Anterior cingulate cortex (tissue), 58 donors: ENCODE results near the gene IKZF4.

Experiments used
- DNase-seq, 58 donors: peaks; one replicate each; lab custom pipeline; 2025; lab: John Stamatoyannopoulos, UW

IKZF4 gene

GRCh38 chr12:56079723-56080555 is 59.1 kb downstream of the IKZF4 start, which contains the start of gene ERBB3:
TSS of gene ERBB3 (plus strand) at chr12:56080165. CDS start at chr12:56080301, 136 bp downstream.
- peak in 54 of 58 donors; percentile 4 to 86 (median 54) for DNase-seq

- peak in 3 of 58 donors; percentile 5 to 32 (median 7) for DNase-seq
These were observed 59.8 kb downstream of the IKZF4 start for GRCh38 chr12:56080556-56081138.

- DNase-seq = peak in 46 of 58 donors; percentile 3 to 76 (median 44)
These were observed 60.8 kb downstream of the IKZF4 start for GRCh38 chr12:56081393-56082347.

DNA sequence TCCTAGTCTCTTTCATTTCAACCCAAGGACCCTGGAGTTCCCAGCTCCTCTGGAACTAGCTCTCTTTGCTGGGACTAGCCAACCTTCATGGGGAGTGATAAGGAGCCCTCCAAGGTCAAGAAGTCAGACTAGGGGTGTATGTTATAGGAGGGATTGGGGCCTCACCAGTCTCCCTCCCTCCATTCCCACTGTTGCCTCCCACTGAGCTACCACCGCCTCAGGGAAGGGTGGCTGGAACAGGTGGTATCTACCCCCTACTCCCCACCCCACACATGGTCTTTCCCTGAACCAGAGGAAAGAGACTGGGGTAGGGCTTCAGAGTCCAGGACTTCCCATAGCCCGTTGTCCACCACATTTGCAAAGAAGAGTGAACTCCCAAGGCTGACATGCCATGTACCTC is 61.5 kb downstream of the IKZF4 start:
- DNase-seq = peak in 6 of 58 donors; percentile 0 to 49 (median 19)

- DNase-seq = peak in 54 of 58 donors; percentile 6 to 95 (median 74)
These were observed 62.1 kb downstream of the IKZF4 start for GRCh38 chr12:56082967-56083366.

GRCh38 chr12:56084958-56085543 is 64.2 kb downstream of the IKZF4 start:
- DNase-seq = no peak

GRCh38 chr12:56086096-56086495 is 65.3 kb downstream of the IKZF4 start:
- DNase-seq = no peak

- no peak for DNase-seq
These were observed 65.8 kb downstream of the IKZF4 start for GRCh38 chr12:56086608-56087007.

DNA sequence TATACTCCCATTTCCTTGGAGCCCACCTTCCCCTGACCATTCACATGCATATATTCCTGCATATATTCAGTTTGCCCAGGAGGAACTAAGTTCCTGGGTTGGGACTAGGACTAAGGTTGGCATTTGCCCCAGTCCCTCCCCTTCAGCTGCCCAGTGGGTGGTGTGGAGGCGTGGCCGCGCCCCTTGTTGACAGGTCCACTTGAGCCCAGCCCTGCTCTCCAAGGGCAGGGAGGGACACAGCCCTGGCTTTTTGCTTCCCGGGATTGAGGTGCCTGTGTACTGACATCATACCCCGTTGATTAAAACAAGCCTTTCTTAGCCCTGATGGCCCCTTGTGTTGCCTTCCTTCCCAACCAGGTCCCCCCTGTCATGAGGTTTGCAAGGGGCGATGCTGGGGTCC is 66.4 kb downstream of the IKZF4 start:
- peak in 8 of 58 donors; percentile 1 to 27 (median 14) for DNase-seq
